Epithelial cell of prostate (primary cell): ENCODE results near the gene GPR101.
A peak's percentile ranks its signal among the peaks of the same experiment; 100 is the strongest.

Experiments used
- DNase-seq: peaks from one replicate; pipeline ENCODE4 v3.0.0-alpha.2; 2011; ENCODE audit warnings: low read depth, low spot score
- H3K27ac ChIP-seq: fragments of 450-650 bp; 2 replicates; pipeline ENCODE4 v1.5.1; 2017; ENCODE audit warnings: mild to moderate bottlenecking

The GPR101 gene, protein sequence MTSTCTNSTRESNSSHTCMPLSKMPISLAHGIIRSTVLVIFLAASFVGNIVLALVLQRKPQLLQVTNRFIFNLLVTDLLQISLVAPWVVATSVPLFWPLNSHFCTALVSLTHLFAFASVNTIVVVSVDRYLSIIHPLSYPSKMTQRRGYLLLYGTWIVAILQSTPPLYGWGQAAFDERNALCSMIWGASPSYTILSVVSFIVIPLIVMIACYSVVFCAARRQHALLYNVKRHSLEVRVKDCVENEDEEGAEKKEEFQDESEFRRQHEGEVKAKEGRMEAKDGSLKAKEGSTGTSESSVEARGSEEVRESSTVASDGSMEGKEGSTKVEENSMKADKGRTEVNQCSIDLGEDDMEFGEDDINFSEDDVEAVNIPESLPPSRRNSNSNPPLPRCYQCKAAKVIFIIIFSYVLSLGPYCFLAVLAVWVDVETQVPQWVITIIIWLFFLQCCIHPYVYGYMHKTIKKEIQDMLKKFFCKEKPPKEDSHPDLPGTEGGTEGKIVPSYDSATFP

GRCh38 chrX:137033774-137034507, at the start of gene GPR101:
Gene GPR101, minus strand, starts transcription at chrX:137033995. Its CDS starts 2,321 bp downstream, at chrX:137031674.
- no peak within 1 kb of the TSS for H3K27ac ChIP-seq
- no peak for DNase-seq

GRCh38 chrX:137081239-137081638, 47.4 kb upstream of the GPR101 start:
- DNase-seq: no peak

GRCh38 chrX:137072396-137072795, 38.6 kb upstream of the GPR101 start:
- no peak for DNase-seq
- H3K27ac ChIP-seq: no peak overlapping the region

More at GRCh38 chrX:137081239-137081638, 47.4 kb upstream of the GPR101 start:
- H3K27ac ChIP-seq: no peak overlapping the region

DNA sequence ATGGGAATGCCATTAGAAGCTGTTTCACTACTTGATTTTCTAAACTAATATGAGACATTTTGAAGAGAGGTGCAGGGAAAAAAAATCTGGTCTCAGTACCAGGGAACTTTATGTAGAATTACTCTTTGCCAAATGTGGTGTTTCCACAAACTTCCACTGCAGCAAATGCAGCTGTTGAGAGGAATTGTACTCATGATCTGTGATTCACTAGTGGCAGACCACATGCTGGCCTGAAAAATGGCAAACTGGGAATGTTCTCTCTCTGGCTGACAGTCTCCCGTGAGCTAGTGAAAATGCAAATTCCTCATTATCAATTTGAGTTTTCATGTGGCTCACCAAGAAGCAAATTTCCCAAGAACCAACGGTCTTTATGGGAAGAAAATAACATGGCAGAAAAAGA, 37.8 kb upstream of the GPR101 start:
- H3K27ac ChIP-seq: no peak overlapping the region
- DNase-seq: no peak

- no peak for DNase-seq
- no peak overlapping the region for H3K27ac ChIP-seq
These were observed 33.4 kb upstream of the GPR101 start for GRCh38 chrX:137067147-137067546.

- no peak overlapping the region for H3K27ac ChIP-seq
- no peak for DNase-seq
These were observed 29.3 kb upstream of the GPR101 start for GRCh38 chrX:137062915-137063617.

DNA sequence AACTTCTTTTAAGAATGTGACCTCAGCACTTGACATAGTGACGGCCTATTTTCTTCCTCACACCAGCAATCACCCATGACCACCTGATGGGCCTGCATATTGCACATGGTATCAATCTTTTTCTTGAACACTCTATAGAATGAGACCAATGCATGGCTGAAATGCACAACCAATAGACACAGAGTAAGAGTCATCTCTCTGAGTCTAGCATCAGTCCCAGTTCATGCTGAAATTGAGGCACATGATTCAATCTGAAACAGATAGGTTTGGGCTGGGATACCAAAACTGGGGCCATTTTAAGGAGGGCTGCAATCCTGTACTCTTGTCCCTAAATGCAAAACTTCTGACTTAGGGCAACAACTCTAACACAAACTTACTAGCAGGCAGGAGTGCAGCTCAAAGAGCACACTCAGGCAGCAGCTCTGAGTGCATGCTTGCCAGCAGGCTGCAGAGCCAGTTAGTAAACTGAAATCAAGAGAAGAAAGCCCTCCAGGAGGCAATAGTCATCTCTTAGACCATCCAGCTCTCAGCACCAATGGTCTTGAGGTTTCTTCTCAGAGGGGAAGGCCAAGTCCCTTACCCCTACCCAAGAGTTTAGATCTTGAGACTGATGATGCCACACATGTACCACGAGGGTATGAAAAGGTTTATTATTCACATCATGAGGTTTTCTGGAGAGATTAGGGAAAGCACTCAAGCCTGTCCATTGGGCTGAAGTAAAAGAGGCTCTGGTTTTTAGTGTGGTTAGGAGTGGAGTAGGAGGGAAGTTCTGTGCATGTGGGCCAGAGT, 24.7 kb upstream of the GPR101 start:
- no peak overlapping the region for H3K27ac ChIP-seq
- DNase-seq: no peak

GRCh38 chrX:137052643-137053235, 18.9 kb upstream of the GPR101 start:
- DNase-seq: no peak
- H3K27ac ChIP-seq: no peak overlapping the region

- no peak overlapping the region for H3K27ac ChIP-seq
- DNase-seq: no peak
These were observed 18.3 kb upstream of the GPR101 start for GRCh38 chrX:137051978-137052642.

DNA sequence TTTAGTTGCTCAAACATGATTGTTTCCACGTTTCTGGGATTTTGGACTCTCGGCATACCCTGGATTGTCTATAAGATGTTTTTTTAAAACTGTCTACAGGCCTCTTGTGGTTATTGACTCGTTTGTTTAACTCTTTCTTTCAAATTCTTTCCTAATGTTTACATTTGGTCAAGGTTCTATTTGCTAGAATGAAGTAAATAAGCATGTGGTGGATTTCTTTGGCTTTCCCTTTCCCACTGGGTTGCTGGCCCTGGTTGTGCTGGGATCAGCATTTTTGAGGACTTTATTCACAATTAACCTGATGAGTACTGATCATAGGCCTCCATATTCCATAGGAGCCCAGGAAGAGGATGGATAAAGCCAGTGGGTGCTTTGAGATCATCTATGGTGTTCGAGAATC, 11.1 kb upstream of the GPR101 start:
- no peak for DNase-seq
- no peak overlapping the region for H3K27ac ChIP-seq

GRCh38 chrX:137043736-137044135, 9.9 kb upstream of the GPR101 start:
- H3K27ac ChIP-seq: no peak overlapping the region
- no peak for DNase-seq

GRCh38 chrX:137041329-137041728, 7.5 kb upstream of the GPR101 start:
- H3K27ac ChIP-seq: no peak overlapping the region
- peak; percentile 5 for DNase-seq

- no peak overlapping the region for H3K27ac ChIP-seq
- DNase-seq: no peak
These were observed 6.5 kb upstream of the GPR101 start for GRCh38 chrX:137040113-137040794.

GRCh38 chrX:137034508-137034872, 695 bp upstream of the GPR101 start:
- no peak for DNase-seq
- H3K27ac ChIP-seq: no peak overlapping the region

- H3K27ac ChIP-seq: no peak overlapping the region
- DNase-seq: no peak
These were observed 688 bp downstream of the GPR101 start for GRCh38 chrX:137032841-137033773.

GRCh38 chrX:137032341-137032694, 1.5 kb downstream of the GPR101 start:
- H3K27ac ChIP-seq: no peak overlapping the region
- no peak for DNase-seq

- DNase-seq: no peak
- no peak overlapping the region for H3K27ac ChIP-seq
These were observed 2.1 kb downstream of the GPR101 start for GRCh38 chrX:137031517-137032340.
